H1 (cell line): Measurements from ENCODE around the gene FSTL4. TPM values are rescaled to one million over a fixed set of nuclear protein-coding genes. Genes with fewer than 3 reads are reported as not detected.

Experiments used
- CTCF ChIA-PET: fragments of 300-600 bp; sonication (Branson Sonifier 250); formaldehyde crosslinking; loops from one replicate; lab custom pipeline; 2021; ENCODE audit not compliant: partially characterized antibody; lab: Charles Lee
- POLR2A ChIA-PET: fragments of 300-600 bp; sonication (Branson Sonifier 250); formaldehyde crosslinking; loops from one replicate; lab custom pipeline; 2021; ENCODE audit warnings: inconsistent platforms; ENCODE audit not compliant: partially characterized antibody; lab: Charles Lee
- DNase-seq, 2 experiments: peaks; one replicate each; pipeline versions ENCODE4 v3.0.0 to v3.0.0-alpha.2; 2010 to 2022; ENCODE audit warnings: low spot score in 2 of 2, low read depth in 1 of 2, mixed read lengths in 1 of 2
- FAIRE-seq: peaks from 2 replicates; lab custom pipeline; 2011; peaks lifted over from hg19 to GRCh38; lab: Jason Lieb, UNC
- H2AFZ ChIP-seq: 2 replicates; pipeline ENCODE4 v1.8.1; 2012; ENCODE audit warnings: low read length, inconsistent platforms
- H2AK5ac ChIP-seq: 2 replicates; pipeline ENCODE4 v1.6.1; 2013; ENCODE audit warnings: low read depth, low read length
- H2BK120ac ChIP-seq: replicated peaks from 2 replicates; pipeline ENCODE3; 2013; ENCODE audit warnings: low read depth, low read length, inconsistent platforms
- H2BK12ac ChIP-seq: 2 replicates; pipeline ENCODE4 v1.6.1; 2013; ENCODE audit warnings: low read depth, low read length
- H2BK15ac ChIP-seq: 2 replicates; pipeline ENCODE4 v1.6.1; 2013; ENCODE audit warnings: low read length
- H2BK20ac ChIP-seq: 2 replicates; pipeline ENCODE4 v1.6.1; 2013; ENCODE audit warnings: low read length
- H2BK5ac ChIP-seq: 2 replicates; pipeline ENCODE4 v1.6.1; 2013; ENCODE audit warnings: low read depth, low read length
- H3K14ac ChIP-seq: 2 replicates; pipeline ENCODE4 v1.6.1; 2013; ENCODE audit warnings: inconsistent platforms; ENCODE audit not compliant: insufficient read length
- H3K18ac ChIP-seq: 2 replicates; pipeline ENCODE4 v1.6.1; 2013; ENCODE audit warnings: low read length; ENCODE audit errors: extremely low read depth
- H3K23ac ChIP-seq: 2 replicates; pipeline ENCODE4 v1.6.1; 2013; ENCODE audit warnings: inconsistent platforms; ENCODE audit not compliant: insufficient read length
- H3K23me2 ChIP-seq: 2 replicates; pipeline ENCODE4 v1.6.1; 2013; ENCODE audit warnings: low read depth, low read length
- H3K27ac ChIP-seq: 2 replicates; pipeline ENCODE4 v1.6.1; 2011; ENCODE audit warnings: low read depth, low read length, inconsistent platforms
- H3K27me3 ChIP-seq, 4 experiments: replicated peaks in 1 of 4; 1 replicate in 1 of 4; 2 replicates in 3 of 4; pipeline versions ENCODE4 v1.6.1 to v1.8.1; 2011 to 2013; ENCODE audit warnings: low read length in 3 of 4, mild to moderate bottlenecking in 3 of 4, inconsistent platforms in 2 of 4, mixed read lengths in 2 of 4, moderate library complexity in 1 of 4; ENCODE audit not compliant: control insufficient read depth in 3 of 4, insufficient read depth in 3 of 4; ENCODE audit errors: extremely low read depth in 1 of 4
- H3K36me3 ChIP-seq, 4 experiments: 2 replicates each; pipeline versions ENCODE4 v1.6.1 to v1.8.1; 2011 to 2013; ENCODE audit warnings: mild to moderate bottlenecking in 4 of 4, low read length in 3 of 4, moderate library complexity in 2 of 4, control low read depth in 1 of 4, inconsistent platforms in 1 of 4; ENCODE audit not compliant: insufficient read depth in 4 of 4, control insufficient read depth in 2 of 4
- H3K4ac ChIP-seq: replicated peaks from 2 replicates; pipeline ENCODE3; 2013; ENCODE audit warnings: low read length, low read depth, mixed read lengths, inconsistent platforms; ENCODE audit not compliant: insufficient read length
- H3K4me1 ChIP-seq, 4 experiments: replicated peaks in 1 of 4; 1 replicate in 1 of 4; 2 replicates in 3 of 4; pipeline versions ENCODE4 v1.6.1 to v1.8.1; 2011 to 2013; ENCODE audit warnings: low read length in 3 of 4, inconsistent platforms in 2 of 4, mixed read lengths in 1 of 4; ENCODE audit not compliant: insufficient read depth in 4 of 4, control insufficient read depth in 3 of 4
- H3K4me2 ChIP-seq, 2 experiments: 2 replicates each; pipeline versions ENCODE4 v1.6.1 to v1.8.1; 2011 to 2013; ENCODE audit warnings: low read depth in 2 of 2, low read length in 2 of 2, control low read depth in 1 of 2, inconsistent platforms in 1 of 2, mild to moderate bottlenecking in 1 of 2; ENCODE audit not compliant: insufficient read depth in 1 of 2
- H3K4me3 ChIP-seq, 4 experiments: fragments of 200-600, 300-600 bp in 1 of 4; sonication (generic), shearing (Covaris generic), sonication (Bioruptor Twin) in 1 of 4; 2 replicates each; pipeline versions ENCODE4 v1.5.1 to v1.8.1; 2011 to 2016; ENCODE audit warnings: low read length in 4 of 4, low read depth in 3 of 4, control low read depth in 2 of 4, inconsistent platforms in 2 of 4, mild to moderate bottlenecking in 2 of 4, mixed read lengths in 1 of 4, moderate library complexity in 1 of 4; ENCODE audit not compliant: insufficient read depth in 2 of 4; ENCODE audit errors: extremely low read depth in 1 of 4
- H3K56ac ChIP-seq: replicated peaks from 2 replicates; pipeline ENCODE3; 2013; ENCODE audit warnings: low read depth, mild to moderate bottlenecking, mixed read lengths, low read length, inconsistent platforms; ENCODE audit not compliant: insufficient read length
- H3K79me1 ChIP-seq: 2 replicates; pipeline ENCODE4 v1.6.1; 2013; ENCODE audit warnings: low read depth, low read length, control low read depth
- H3K79me2 ChIP-seq, 2 experiments: 2 replicates each; pipeline versions ENCODE4 v1.6.1 to v1.8.1; 2012 to 2013; ENCODE audit warnings: low read length in 2 of 2, mild to moderate bottlenecking in 2 of 2, inconsistent platforms in 1 of 2; ENCODE audit not compliant: insufficient read depth in 2 of 2, control insufficient read depth in 1 of 2
- H3K9ac ChIP-seq, 4 experiments: replicated peaks in 1 of 4; 1 replicate in 1 of 4; 2 replicates in 3 of 4; pipeline versions ENCODE4 v1.6.1 to v1.8.1; 2011 to 2013; ENCODE audit warnings: low read depth in 3 of 4, low read length in 3 of 4, control low read depth in 2 of 4, mild to moderate bottlenecking in 2 of 4, moderate library complexity in 2 of 4, inconsistent platforms in 1 of 4; ENCODE audit errors: extremely low read depth in 1 of 4
- H3K9me3 ChIP-seq, 2 experiments: 2 replicates each; pipeline versions ENCODE4 v1.6.1 to v1.8.1; 2012 to 2013; ENCODE audit warnings: mild to moderate bottlenecking in 2 of 2, moderate library complexity in 2 of 2, control low read depth in 1 of 2, inconsistent platforms in 1 of 2, low read depth in 1 of 2, low read length in 1 of 2, mixed read lengths in 1 of 2; ENCODE audit not compliant: insufficient read depth in 2 of 2
- H4K20me1 ChIP-seq, 2 experiments: replicated peaks in 1 of 2; 2 replicates each; pipeline versions ENCODE3 to v1.8.1; 2011 to 2013; ENCODE audit warnings: inconsistent platforms in 2 of 2, low read length in 2 of 2, mild to moderate bottlenecking in 1 of 2; ENCODE audit not compliant: insufficient read depth in 2 of 2, control insufficient read depth in 1 of 2
- H4K5ac ChIP-seq: 2 replicates; pipeline ENCODE4 v1.6.1; 2013; ENCODE audit warnings: low read length, low read depth, mixed read lengths, inconsistent platforms; ENCODE audit not compliant: insufficient read length
- H4K8ac ChIP-seq: 2 replicates; pipeline ENCODE4 v1.8.0; 2013; ENCODE audit warnings: mild to moderate bottlenecking, moderate library complexity, low read length, inconsistent platforms; ENCODE audit not compliant: insufficient read depth; ENCODE audit errors: extremely low read depth
- H4K91ac ChIP-seq: replicated peaks from 2 replicates; pipeline ENCODE3; 2013; ENCODE audit warnings: low read length, mixed read lengths, inconsistent platforms; ENCODE audit not compliant: insufficient read length
- BCL11A ChIP-seq, 2 experiments: IDR thresholded peaks; one replicate each; pipeline ENCODE4 v1.6.1; 2011; ENCODE audit warnings: low read depth in 2 of 2, low read length in 2 of 2, mild to moderate bottlenecking in 2 of 2
- CREB1 ChIP-seq: IDR thresholded peaks from 2 replicates; pipeline ENCODE4 v1.6.1; 2012; ENCODE audit warnings: inconsistent platforms
- CTBP2 ChIP-seq: IDR thresholded peaks from 2 replicates; pipeline ENCODE4 v1.7.0; 2011; ENCODE audit warnings: borderline replicate concordance, mild to moderate bottlenecking, moderate library complexity, mixed read lengths, low read length; ENCODE audit not compliant: insufficient read depth, insufficient read length
- GABPA ChIP-seq: IDR thresholded peaks from 2 replicates; pipeline ENCODE4 v1.6.1; 2011; ENCODE audit warnings: mild to moderate bottlenecking, low read length, moderate library complexity, borderline replicate concordance; ENCODE audit not compliant: insufficient read depth
- KDM4A ChIP-seq: IDR thresholded peaks from one replicate; pipeline ENCODE4 v1.7.1; 2012; ENCODE audit warnings: low read depth, mild to moderate bottlenecking, moderate library complexity, low read length, inconsistent platforms; ENCODE audit not compliant: severe bottlenecking
- MAFK ChIP-seq: IDR thresholded peaks from 2 replicates; pipeline ENCODE4 v1.6.1; 2012; ENCODE audit warnings: low read depth, mild to moderate bottlenecking, improper control_type of control experiment, low read length
- NANOG ChIP-seq: IDR thresholded peaks from 2 replicates; pipeline ENCODE4 v1.6.1; 2011; ENCODE audit warnings: low read length, low read depth, mild to moderate bottlenecking, inconsistent platforms; ENCODE audit not compliant: insufficient read depth, poor library complexity, severe bottlenecking
- PHF8 ChIP-seq: fragments of 200-600 bp; sonication (generic); conservative IDR thresholded peaks from 2 replicates; pipeline ENCODE4 v1.7.1; 2012; ENCODE audit warnings: low read depth, mild to moderate bottlenecking, inconsistent platforms, low read length, moderate library complexity
- POU5F1 ChIP-seq: IDR thresholded peaks from 2 replicates; pipeline ENCODE4 v1.6.1; 2011; ENCODE audit warnings: low read depth, mild to moderate bottlenecking, low read length, moderate library complexity
- SIRT6 ChIP-seq: IDR thresholded peaks from one replicate; pipeline ENCODE4 v1.7.1; 2012; ENCODE audit warnings: low read length, inconsistent platforms
- SIX5 ChIP-seq: IDR thresholded peaks from 2 replicates; pipeline ENCODE4 v1.6.1; 2011; ENCODE audit warnings: mild to moderate bottlenecking, low read depth, low read length
- SRF ChIP-seq: IDR thresholded peaks from 2 replicates; pipeline ENCODE4 v1.6.1; 2011; ENCODE audit warnings: mild to moderate bottlenecking, low read depth, low read length, moderate library complexity
- TBP ChIP-seq: IDR thresholded peaks from 2 replicates; pipeline ENCODE4 v1.6.1; 2011; ENCODE audit warnings: low read depth, low read length, improper control_type of control experiment
- YY1 ChIP-seq: IDR thresholded peaks from 2 replicates; pipeline ENCODE4 v1.6.1; 2011; ENCODE audit warnings: low read depth, mild to moderate bottlenecking, low read length
- WGBS, 2 experiments: shearing (Covaris generic) in 1 of 2; methylation state at CpG; one replicate each; pipeline versions ENCODE4 v1.1.6 to v1.1.7; 2013 to 2015; ENCODE audit warnings: low lambda C conversion rate in 2 of 2, mixed read lengths in 2 of 2, inconsistent platforms in 1 of 2, low coverage in 1 of 2, missing lambda C conversion rate in 1 of 2; ENCODE audit not compliant: insufficient replicate concordance in 2 of 2, insufficient coverage in 1 of 2, insufficient read length in 1 of 2; ENCODE audit errors: extremely low coverage in 1 of 2, missing lambda C conversion rate in 1 of 2; 5-methylcytosine and 5-hydroxymethylcytosine counted together
- polyA plus RNA-seq, 7 experiments: library from polyadenylated mRNA; depleted of rRNA in 3 of 7; stranded (reverse) in 5 of 7; unstranded in 2 of 7; fragments of >200 nt in 5 of 7; fragments of 200-250 nt in 2 of 7; gene quantifications; 1 replicate in 5 of 7; 2 replicates in 1 of 7; 4 replicates in 1 of 7; pipeline versions ENCODE4 v1.2.1 to v1.2.3, GENCODE V29; 2011 to 2013; ENCODE audit warnings: missing spikeins in 2 of 7, mixed read lengths in 2 of 7
- total RNA-seq: library from RNA; stranded (reverse); fragmentation: NEBNext Ultra II Directional; extraction: Animal tissue kit (Norgen Biotek cat#: 25700); gene quantifications from 2 replicates; pipeline ENCODE4 v1.2.1, GENCODE V29; 2021
- TF ChIP-seq, protein P1 (sequence below): IDR thresholded peaks from 2 replicates; pipeline ENCODE4 v1.6.1; 2011; ENCODE audit warnings: low read depth, mild to moderate bottlenecking, low read length; ENCODE audit not compliant: insufficient read depth

The FSTL4 gene
- total and polyA plus RNA-seq, 2 of the 8 experiments (the other 6 are each of a cell fraction or from before 2014, with no cell fraction given): 3.1 to 4.1 TPM

GRCh38 chr5:133637206-133637605 lies 24.9 kb upstream of the FSTL4 start:
- no peak overlapping the region for H2AFZ ChIP-seq
- H3K4ac ChIP-seq: no peak overlapping the region
- CTCF ChIA-PET: interaction anchor here (0.7 to 1.9 kb wide), 6 partner anchors 22 to 307 kb away, joined by 3 to 5 read pairs (median 3); no protein-coding TSS in a partner anchor
- no peaks in the 10 kb centered on the region for H4K20me1 ChIP-seq
- H3K23me2 ChIP-seq: no peaks in the 10 kb centered on the region
- H3K4me1 ChIP-seq: peaks cover 0 to 3% (median 0%) of the 10 kb centered on the region in 4 experiments; a peak in 1 of 7 replicates
- H3K14ac ChIP-seq: no peak overlapping the region
- H2BK120ac ChIP-seq: no peak overlapping the region
- no peak overlapping the region for H4K91ac ChIP-seq
- DNase-seq (no peak), FAIRE-seq (no peak)
- H3K79me1 ChIP-seq: no peaks in the 10 kb centered on the region
- H3K9me3 ChIP-seq: no peaks in the 10 kb centered on the region
- H3K27ac ChIP-seq: no peak overlapping the region
- H2BK15ac ChIP-seq: no peak overlapping the region
- POLR2A ChIA-PET: no interaction called here
- no peak overlapping the region for H3K18ac ChIP-seq
- H3K4me2 ChIP-seq: no peak overlapping the region
- H3K27me3 ChIP-seq: no peaks in the 10 kb centered on the region
- no peak overlapping the region for H2AK5ac ChIP-seq
- no peak overlapping the region for H2BK5ac ChIP-seq
- H3K4me3 ChIP-seq: no peak overlapping the region
- H3K9ac ChIP-seq: no peak overlapping the region
- no peak overlapping the region for H4K8ac ChIP-seq
- no peak overlapping the region for H2BK20ac ChIP-seq
- no peak overlapping the region for H4K5ac ChIP-seq
- H3K36me3 ChIP-seq: no peaks in the 10 kb centered on the region
- H3K56ac ChIP-seq: no peak overlapping the region
- 83% methylated on average over 2 of the region's 2 CpGs; no CpG with 5 or more reads in 1 of the 2 experiments for whole genome bisulfite sequencing, 2 experiments
- H2BK12ac ChIP-seq: no peak overlapping the region
- H3K79me2 ChIP-seq: no peaks in the 10 kb centered on the region
- no peak overlapping the region for H3K23ac ChIP-seq
- TF ChIP-seq SRF: no peak
- no peak for TF ChIP-seq TBP
- no peak for TF ChIP-seq CTBP2
- no peak for TF ChIP-seq MAFK
- TF ChIP-seq SIRT6: no peak
- TF ChIP-seq, protein P1, sequence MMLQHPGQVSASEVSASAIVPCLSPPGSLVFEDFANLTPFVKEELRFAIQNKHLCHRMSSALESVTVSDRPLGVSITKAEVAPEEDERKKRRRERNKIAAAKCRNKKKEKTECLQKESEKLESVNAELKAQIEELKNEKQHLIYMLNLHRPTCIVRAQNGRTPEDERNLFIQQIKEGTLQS: no peak
- no peak for TF ChIP-seq BCL11A (IDR thresholded peaks at IDR 0.05; ENCODE audit: low read depth in 2 of 2, low read length in 2 of 2)
- no peak for TF ChIP-seq PHF8
- TF ChIP-seq YY1: no peak
- no peak for TF ChIP-seq POU5F1
- TF ChIP-seq CREB1: no peak
- no peak for TF ChIP-seq SIX5
- TF ChIP-seq KDM4A: no peak
- TF ChIP-seq GABPA: no peak
- no peak for TF ChIP-seq NANOG
